Progenitor cell of endocrine pancreas (in vitro differentiated cells): ENCODE measurements around the gene MC1R. TPM values are rescaled to one million over a fixed set of nuclear protein-coding genes. Genes with fewer than 3 reads are reported as not detected.

ENCODE experiments used
- DNase-seq: peaks from one replicate; pipeline ENCODE4 v3.0.0; 2021; ENCODE audit warnings: low spot score; ENCODE audit not compliant: unreplicated experiment
- H3K27ac Mint-ChIP-seq: 2 replicates; pipeline ENCODE4 v1.8.0; 2021; ENCODE audit warnings: mild to moderate bottlenecking, moderate library complexity, mixed read lengths
- H3K27me3 Mint-ChIP-seq: 2 replicates; pipeline ENCODE4 v1.8.0; 2021; ENCODE audit warnings: mixed read lengths
- H3K36me3 Mint-ChIP-seq: 2 replicates; pipeline ENCODE4 v1.8.0; 2022; ENCODE audit warnings: mixed read lengths; ENCODE audit not compliant: insufficient read depth
- H3K4me1 Mint-ChIP-seq: 2 replicates; pipeline ENCODE4 v1.8.0; 2021; ENCODE audit warnings: low read depth, mixed read lengths
- H3K4me3 Mint-ChIP-seq: 2 replicates; pipeline ENCODE4 v1.8.0; 2021; ENCODE audit warnings: low read depth, mild to moderate bottlenecking, moderate library complexity, mixed read lengths
- H3K9me3 Mint-ChIP-seq: 2 replicates; pipeline ENCODE4 v1.8.0; 2021; ENCODE audit warnings: low read depth, mixed read lengths
- CTCF ChIP-seq: fragments of 200-600 bp; sonication (generic); IDR thresholded peaks from one replicate; pipeline ENCODE4 v1.5.0; 2021; ENCODE audit warnings: antibody characterized with exemption, mild to moderate bottlenecking; ENCODE audit not compliant: unreplicated experiment
- total RNA-seq: library from RNA; stranded (reverse); gene quantifications from 2 replicates; pipeline ENCODE4 v1.2.1, GENCODE V29; 2021

The MC1R gene
- total RNA-seq, 1 donor from 2014 or later: 4.6 TPM

- H3K36me3 Mint-ChIP-seq: peaks cover 2% of the 10 kb centered on the region
- H3K27me3 Mint-ChIP-seq: peaks cover 23% of the 10 kb centered on the region
- no peak overlapping the region for H3K4me3 Mint-ChIP-seq
- DNase-seq: no peak
- H3K9me3 Mint-ChIP-seq: no peaks in the 10 kb centered on the region
- no peak overlapping the region for H3K27ac Mint-ChIP-seq
- no peaks in the 10 kb centered on the region for H3K4me1 Mint-ChIP-seq
- TF ChIP-seq CTCF: no peak
Measured at GRCh38 chr16:89946515-89946914, 27.9 kb downstream of the MC1R start.

- no peaks in the 10 kb centered on the region for H3K9me3 Mint-ChIP-seq
- peak overlapping the region; percentile 80 for H3K4me3 Mint-ChIP-seq
- H3K36me3 Mint-ChIP-seq: no peaks in the 10 kb centered on the region
- no peak for DNase-seq
- H3K27me3 Mint-ChIP-seq: peaks cover 19% of the 10 kb centered on the region
- peak overlapping the region; percentile 62 for H3K27ac Mint-ChIP-seq
- no peaks in the 10 kb centered on the region for H3K4me1 Mint-ChIP-seq
- no peak for TF ChIP-seq CTCF
Measured at GRCh38 chr16:89949121-89949742, 30.6 kb downstream of the MC1R start.

- Mint-ChIP-seq H3K36me3 (no peaks in the 10 kb centered on the region), H3K27ac (peak overlapping the region; percentile 62), H3K27me3 (peaks cover 17% of the 10 kb centered on the region), H3K4me1 (no peaks in the 10 kb centered on the region), H3K9me3 (no peaks in the 10 kb centered on the region), H3K4me3 (peak overlapping the region; percentile 80)
- no peak for DNase-seq
- no peak for TF ChIP-seq CTCF
Measured at GRCh38 chr16:89949756-89950155, 31.1 kb downstream of the MC1R start.

- no peak for TF ChIP-seq CTCF
- DNase-seq: no peak
- H3K4me3 Mint-ChIP-seq: peak overlapping the region; percentile 59
Measured at GRCh38 chr16:89951509-89951908, 32.8 kb downstream of the MC1R start.

GRCh38 chr16:89952049-89952448 lies 33.4 kb downstream of the MC1R start:
- no peak for TF ChIP-seq CTCF
- H3K27me3 Mint-ChIP-seq: peaks cover 8% of the 10 kb centered on the region
- no peaks in the 10 kb centered on the region for H3K36me3 Mint-ChIP-seq
- no peaks in the 10 kb centered on the region for H3K9me3 Mint-ChIP-seq
- no peak overlapping the region for H3K4me3 Mint-ChIP-seq
- no peak overlapping the region for H3K27ac Mint-ChIP-seq
- DNase-seq: no peak
- no peaks in the 10 kb centered on the region for H3K4me1 Mint-ChIP-seq

More at GRCh38 chr16:89951509-89951908, 32.8 kb downstream of the MC1R start:
- no peak overlapping the region for H3K27ac Mint-ChIP-seq
- H3K9me3 Mint-ChIP-seq: no peaks in the 10 kb centered on the region
- H3K36me3 Mint-ChIP-seq: no peaks in the 10 kb centered on the region
- H3K27me3 Mint-ChIP-seq: peaks cover 9% of the 10 kb centered on the region
- no peaks in the 10 kb centered on the region for H3K4me1 Mint-ChIP-seq
